RWPE1 (cell line): ENCODE measurements around the gene MEIS3.

Experiments used
- CTCF ChIA-PET: fragments of 350-600 bp; sonication (Branson Sonifier 250); formaldehyde crosslinking; extraction: SDS; loops from one replicate; lab custom pipeline; 2021; lab: Yijun Ruan, JAX
- POLR2A ChIA-PET: fragments of 400-600 bp; formaldehyde crosslinking; extraction: SDS; loops from one replicate; lab custom pipeline; 2020; ENCODE audit warnings: antibody characterized with exemption; ENCODE audit not compliant: low non-redundant PET; lab: Yijun Ruan, JAX
- DNase-seq: peaks from one replicate; pipeline ENCODE4 v3.0.0; 2012; ENCODE audit warnings: low spot score
- H3K27ac ChIP-seq: fragments of 450-650 bp; 2 replicates; pipeline ENCODE4 v1.5.1; 2017
- TF ChIP-seq, protein P1 (sequence below): fragments of 450-650 bp; conservative IDR thresholded peaks from 2 replicates; pipeline ENCODE4 v1.5.1; 2017; ENCODE audit warnings: low read depth, mild to moderate bottlenecking

Gene MEIS3

DNA sequence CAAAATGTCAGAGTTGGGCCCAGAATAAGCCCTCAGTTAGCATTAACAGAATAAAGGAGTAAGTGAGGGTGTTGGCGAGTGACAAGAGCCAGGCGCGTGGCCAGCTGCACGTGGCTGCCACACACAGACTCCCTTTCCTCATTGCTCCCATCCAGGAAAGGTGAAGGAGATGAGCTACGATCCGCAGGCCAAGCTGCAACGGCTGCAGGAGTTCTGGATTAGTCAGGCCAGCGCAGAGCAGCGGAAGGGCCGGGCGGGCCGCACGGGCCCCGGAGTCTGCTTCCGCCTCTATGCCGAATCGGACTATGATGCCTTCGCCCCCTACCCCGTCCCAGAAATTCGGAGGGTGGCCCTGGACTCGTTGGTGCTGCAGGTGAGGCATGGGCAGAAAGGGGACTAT lies 57.0 kb downstream of the MEIS3 start:
- TF ChIP-seq, protein P1, sequence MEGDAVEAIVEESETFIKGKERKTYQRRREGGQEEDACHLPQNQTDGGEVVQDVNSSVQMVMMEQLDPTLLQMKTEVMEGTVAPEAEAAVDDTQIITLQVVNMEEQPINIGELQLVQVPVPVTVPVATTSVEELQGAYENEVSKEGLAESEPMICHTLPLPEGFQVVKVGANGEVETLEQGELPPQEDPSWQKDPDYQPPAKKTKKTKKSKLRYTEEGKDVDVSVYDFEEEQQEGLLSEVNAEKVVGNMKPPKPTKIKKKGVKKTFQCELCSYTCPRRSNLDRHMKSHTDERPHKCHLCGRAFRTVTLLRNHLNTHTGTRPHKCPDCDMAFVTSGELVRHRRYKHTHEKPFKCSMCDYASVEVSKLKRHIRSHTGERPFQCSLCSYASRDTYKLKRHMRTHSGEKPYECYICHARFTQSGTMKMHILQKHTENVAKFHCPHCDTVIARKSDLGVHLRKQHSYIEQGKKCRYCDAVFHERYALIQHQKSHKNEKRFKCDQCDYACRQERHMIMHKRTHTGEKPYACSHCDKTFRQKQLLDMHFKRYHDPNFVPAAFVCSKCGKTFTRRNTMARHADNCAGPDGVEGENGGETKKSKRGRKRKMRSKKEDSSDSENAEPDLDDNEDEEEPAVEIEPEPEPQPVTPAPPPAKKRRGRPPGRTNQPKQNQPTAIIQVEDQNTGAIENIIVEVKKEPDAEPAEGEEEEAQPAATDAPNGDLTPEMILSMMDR = no peak
- POLR2A ChIA-PET = no interaction called here
- H3K27ac ChIP-seq = no peak overlapping the region
- CTCF ChIA-PET = no interaction called here
- no peak for DNase-seq

DNA sequence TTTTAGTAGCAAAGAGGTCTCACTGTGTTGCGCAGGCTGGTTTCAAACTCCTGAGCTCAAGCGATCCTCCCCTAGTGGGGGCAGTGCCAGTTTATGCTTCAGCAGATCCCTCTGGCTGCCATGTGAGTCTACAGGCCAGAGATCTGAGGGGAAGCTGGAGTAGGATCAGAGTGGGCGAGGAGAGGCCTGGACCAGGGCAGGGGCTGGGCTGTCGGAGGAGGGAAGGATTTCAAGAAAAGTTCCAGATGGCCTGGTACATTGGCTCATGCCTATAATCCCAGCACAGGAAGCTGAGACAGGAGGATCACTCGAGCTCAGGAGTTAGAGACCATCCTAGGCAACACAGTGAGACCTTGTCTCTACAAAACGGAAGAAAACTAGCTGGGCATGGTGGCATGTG lies 60.4 kb downstream of the MEIS3 start:
- H3K27ac ChIP-seq = no peak overlapping the region
- no peak for DNase-seq
- ChIA-PET CTCF (interaction anchor here (1.2 kb wide), 1 partner anchor 10 kb away, joined by 5 read pairs; no protein-coding TSS in a partner anchor), POLR2A (interaction anchor here (1.3 kb wide), 1 partner anchor 10 kb away, joined by 3 read pairs; the partner anchor contains the start of gene DHX34)
- TF ChIP-seq, protein P1 = no peak

DNA sequence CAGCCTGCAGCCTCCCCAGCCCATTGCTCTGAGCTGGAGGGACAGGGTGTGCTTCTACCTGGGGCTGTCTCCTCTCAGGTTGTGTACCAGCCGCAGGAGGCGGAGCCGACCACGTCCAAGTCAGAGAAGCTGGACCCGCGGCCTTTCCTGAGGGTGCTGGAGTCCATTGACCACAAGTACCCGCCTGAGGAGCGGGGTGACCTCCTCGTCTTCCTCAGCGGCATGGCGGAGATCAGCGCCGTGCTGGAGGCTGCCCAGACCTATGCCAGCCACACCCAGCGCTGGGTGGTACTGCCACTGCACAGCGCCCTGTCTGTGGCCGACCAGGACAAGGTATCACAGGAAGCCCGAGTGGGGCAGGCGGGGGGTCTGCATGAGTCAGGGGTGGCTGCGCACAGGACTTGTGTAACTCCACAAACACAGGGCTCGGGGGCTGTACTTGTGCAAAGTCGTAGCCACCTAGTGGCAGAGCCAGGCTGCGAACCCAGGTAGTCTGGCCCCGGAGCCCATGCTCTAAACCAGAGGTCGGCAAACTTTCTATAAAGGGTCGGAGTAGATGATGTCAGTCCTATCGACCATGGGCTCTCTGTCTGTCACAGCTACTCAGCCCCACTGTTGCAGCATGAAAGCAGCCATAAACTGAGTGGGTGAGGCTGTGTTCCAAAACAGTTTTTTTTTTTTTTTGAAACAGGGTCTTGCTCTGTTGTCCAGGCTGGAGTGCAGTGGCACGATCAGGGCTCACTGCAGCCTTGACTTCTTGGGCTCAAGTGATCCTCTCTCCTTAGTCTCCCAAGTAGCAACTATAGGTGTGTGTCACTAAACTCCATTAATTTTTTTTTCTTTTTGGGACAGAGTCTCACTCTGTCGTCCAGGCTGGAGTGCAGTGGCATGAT lies 61.3 kb downstream of the MEIS3 start:
- ChIA-PET POLR2A (interaction anchor here (1.3 kb wide), 1 partner anchor 9 kb away, joined by 3 read pairs; the partner anchor contains the start of gene DHX34), CTCF (interaction anchor here (1.2 kb wide), 1 partner anchor 10 kb away, joined by 5 read pairs; no protein-coding TSS in a partner anchor)
- TF ChIP-seq, protein P1 = no peak; the same call in 1 of the 2 replicates
- no peak for DNase-seq
- no peak overlapping the region for H3K27ac ChIP-seq

DNA sequence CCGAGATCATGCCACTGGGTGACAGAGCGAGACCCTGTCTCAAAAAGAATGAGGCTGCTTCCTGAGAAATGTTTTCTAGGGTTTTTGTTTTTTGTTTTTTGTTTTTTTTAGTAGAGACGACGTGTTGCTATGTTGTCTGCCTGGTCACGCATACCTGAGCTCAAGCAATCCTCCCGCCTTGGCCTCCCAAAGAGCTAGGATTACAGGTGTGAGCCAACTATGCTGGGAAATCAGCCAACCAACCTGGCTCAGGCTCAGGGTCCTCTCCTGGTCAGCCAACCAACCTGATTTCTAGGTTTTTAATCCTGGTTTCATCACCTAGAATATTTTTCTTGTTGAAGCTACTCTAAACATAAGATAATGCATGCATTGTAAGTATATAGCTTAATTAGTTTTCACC lies 62.4 kb downstream of the MEIS3 start:
- DNase-seq = no peak
- TF ChIP-seq, protein P1 = no peak
- CTCF ChIA-PET = interaction anchor here (0.8 kb wide), 1 partner anchor 1161 kb away, joined by 3 read pairs; no protein-coding TSS in a partner anchor
- POLR2A ChIA-PET = no interaction called here
- H3K27ac ChIP-seq = no peak overlapping the region; the same call in 1 of the 2 replicates

DNA sequence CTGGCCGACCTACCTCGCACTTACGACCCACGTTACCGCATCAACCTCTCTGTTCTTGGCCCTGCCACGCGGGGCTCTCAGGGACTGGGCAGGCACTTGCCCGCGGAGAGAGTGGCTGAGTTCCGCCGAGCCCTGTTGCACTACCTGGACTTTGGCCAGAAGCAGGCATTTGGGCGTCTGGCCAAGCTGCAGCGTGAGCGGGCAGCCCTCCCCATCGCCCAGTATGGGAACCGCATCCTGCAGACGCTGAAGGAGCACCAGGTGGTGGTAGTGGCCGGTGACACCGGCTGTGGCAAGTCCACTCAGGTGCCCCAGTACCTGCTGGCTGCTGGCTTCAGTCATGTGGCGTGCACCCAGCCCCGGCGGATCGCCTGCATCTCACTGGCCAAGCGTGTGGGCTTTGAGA lies 66.0 kb downstream of the MEIS3 start:
- no peak for DNase-seq
- CTCF ChIA-PET = interaction anchor here (0.6 kb wide), 1 partner anchor 46 kb away, joined by 3 read pairs; no protein-coding TSS in a partner anchor
- H3K27ac ChIP-seq = no peak overlapping the region
- TF ChIP-seq, protein P1 = no peak
- POLR2A ChIA-PET = no interaction called here
